Spleen (tissue), 11 donors: Measurements from ENCODE around the gene ITPR1. TPM values are rescaled to one million over a fixed set of nuclear protein-coding genes. Genes with fewer than 3 reads are reported as not detected.

ENCODE experiments used
- DNase-seq: peaks from one replicate; pipeline ENCODE4 v3.0.0-alpha.2; 2020
- H3K27ac ChIP-seq, 8 donors: fragments of 200-600 bp; sonication (generic) in 7 of 8; 1 replicate in 4 of 8; 2 replicates in 4 of 8; pipeline versions ENCODE4 v1.5.0 to v1.8.0; 2016 to 2021; ENCODE audit warnings: inconsistent platforms in 4 of 8, mild to moderate bottlenecking in 4 of 8, moderate library complexity in 1 of 8
- H3K27me3 ChIP-seq, 7 donors: fragments of 200-600 bp; sonication (generic) in 6 of 7; replicated peaks in 1 of 7; 1 replicate in 4 of 7; 2 replicates in 3 of 7; pipeline versions ENCODE4 v1.5.0 to v1.8.0; 2016 to 2021; ENCODE audit warnings: inconsistent platforms in 3 of 7, mild to moderate bottlenecking in 1 of 7
- H3K36me3 ChIP-seq, 6 donors: fragments of 200-600 bp; sonication (generic) in 5 of 6; 1 replicate in 4 of 6; 2 replicates in 2 of 6; pipeline versions ENCODE4 v1.5.0 to v1.8.0; 2016 to 2021; ENCODE audit warnings: inconsistent platforms in 2 of 6
- H3K4me1 ChIP-seq, 6 donors: fragments of 200-600 bp; sonication (generic) in 5 of 6; 1 replicate in 3 of 6; 2 replicates in 3 of 6; pipeline versions ENCODE4 v1.5.0 to v1.8.0; 2016 to 2021; ENCODE audit warnings: inconsistent platforms in 3 of 6
- H3K4me3 ChIP-seq, 8 donors: fragments of 200-600 bp; sonication (generic) in 7 of 8; 1 replicate in 4 of 8; 2 replicates in 4 of 8; pipeline versions ENCODE4 v1.5.0 to v1.8.0; 2016 to 2021; ENCODE audit warnings: inconsistent platforms in 4 of 8, mild to moderate bottlenecking in 4 of 8, moderate library complexity in 2 of 8
- H3K9me3 ChIP-seq, 8 donors: fragments of 200-600 bp; sonication (generic) in 7 of 8; 1 replicate in 4 of 8; 2 replicates in 4 of 8; pipeline versions ENCODE4 v1.5.0 to v1.8.0; 2016 to 2021; ENCODE audit warnings: inconsistent platforms in 4 of 8
- CTCF ChIP-seq, 11 experiments: fragments of 200-600 bp in 7 of 11; fragments of 450-650 bp in 4 of 11; sonication (generic) in 4 of 11; IDR thresholded peaks in 8 of 11; conservative IDR thresholded peaks in 3 of 11; 1 replicate in 7 of 11; 2 replicates in 4 of 11; pipeline versions ENCODE4 v1.4.0 to v1.8.0; 2016 to 2021; ENCODE audit warnings: antibody characterized with exemption in 11 of 11, inconsistent platforms in 4 of 11, mild to moderate bottlenecking in 1 of 11
- POLR2A ChIP-seq, 3 donors: fragments of 450-650 bp; IDR thresholded peaks; one replicate each; pipeline ENCODE4 v1.5.1; 2017; ENCODE audit warnings: antibody characterized with exemption in 3 of 3, mild to moderate bottlenecking in 1 of 3
- POLR2AphosphoS5 ChIP-seq, 3 donors: sonication (generic); formaldehyde crosslinking; IDR thresholded peaks; one replicate each; pipeline ENCODE4 v1.5.1; 2017; ENCODE audit warnings: antibody characterized with exemption in 3 of 3
- WGBS, 5 donors: extraction: QIAGEN DNeasy Blood & Tissue Kit in 3 of 5; methylation state at CpG; one replicate each; pipeline versions ENCODE4 v1.1.5 to v1.1.7; 2013 to 2018; 5-methylcytosine and 5-hydroxymethylcytosine counted together
- intact Hi-C: fragments of 100-400 bp; cut with DNase I; formaldehyde crosslinking; loops from one replicate; pipeline ENCODE4 v1.15.0; 2023; ENCODE audit warnings: low total_unique reads
- polyA plus RNA-seq, 3 donors: library from polyadenylated mRNA; stranded (reverse); fragments of 200-250 nt; gene quantifications; one replicate each; pipeline ENCODE4 v1.2.1, GENCODE V29; 2013
- total RNA-seq, 7 donors: library from RNA; depleted of rRNA in 3 of 7; stranded (reverse); fragments of >200 nt in 3 of 7; fragmentation: NEBNext Ultra II Directional in 4 of 7; extraction: Animal tissue kit (Norgen Biotek cat#: 25700) in 4 of 7; gene quantifications; one replicate each; pipeline versions ENCODE4 v1.1.0 to v1.2.1, GENCODE V29; 2016 to 2021
- donor health status: healthy with polysubstance abuse.
- donor health status: DM: no; HTN: no; CAD: no; lungs with moderate emphysema.
- donor health status: DM: no; HTN: no; CAD: no.
- donor health status: Bipolar disorder and iron deficiency.
- donor health status: healthy.
- donor health status: DM: no; HTN: no; CAD: no.
- donor health status: DM: yes; HTN: yes; CAD: no.

Gene ITPR1
- total and polyA plus RNA-seq, 10 donors = 17.5 to 194 (median 129) TPM

- Histone ChIP-seq H3K4me1 (no peaks in the 10 kb centered on the region), H3K36me3 (peaks cover 3 to 100% (median 71%) of the 10 kb centered on the region in 6 donors), H3K4me3 (no peak overlapping the region), H3K27me3 (no peaks in the 10 kb centered on the region), H3K9me3 (peaks cover 0 to 20% (median 13%) of the 10 kb centered on the region in 8 donors), H3K27ac (no peak overlapping the region)
- WGBS, 5 donors = 84 to 96% (median 94%) methylated on average over 10 of the region's 10 CpGs
- no peak for TF ChIP-seq POLR2AphosphoS5 (IDR thresholded peaks at IDR 0.05)
- TF ChIP-seq POLR2A (IDR thresholded peaks at IDR 0.05) = no peak
- no peak for TF ChIP-seq CTCF (IDR thresholded peaks at IDR 0.05 in 8 of 11, conservative IDR thresholded peaks at IDR 0.05 in 3 of 11)
- DNase-seq = no peak
- intact Hi-C loops = no loop called here
Measured at GRCh38 chr3:4685673-4686345, 192.7 kb downstream of the ITPR1 start.

- H3K9me3 ChIP-seq = peaks cover 0 to 20% (median 13%) of the 10 kb centered on the region in 8 donors
- no peak for DNase-seq
- intact Hi-C loops = no loop called here
- peaks cover 3 to 100% (median 77%) of the 10 kb centered on the region in 6 donors for H3K36me3 ChIP-seq
- H3K4me1 ChIP-seq = no peaks in the 10 kb centered on the region
- H3K27me3 ChIP-seq = no peaks in the 10 kb centered on the region
- 91 to 96% (median 93%) methylated on average over 4 of the region's 4 CpGs for WGBS, 5 donors
- no peak overlapping the region for H3K27ac ChIP-seq
- TF ChIP-seq POLR2A (IDR thresholded peaks at IDR 0.05) (no peak), POLR2AphosphoS5 (IDR thresholded peaks at IDR 0.05) (no peak), CTCF (IDR thresholded peaks at IDR 0.05 in 8 of 11, conservative IDR thresholded peaks at IDR 0.05 in 3 of 11) (no peak)
- no peak overlapping the region for H3K4me3 ChIP-seq
Measured at GRCh38 chr3:4686619-4687018, 193.5 kb downstream of the ITPR1 start.

GRCh38 chr3:4687167-4687566 is 194.0 kb downstream of the ITPR1 start:
- no peak for TF ChIP-seq POLR2A (IDR thresholded peaks at IDR 0.05)
- no peak for TF ChIP-seq CTCF (IDR thresholded peaks at IDR 0.05 in 8 of 11, conservative IDR thresholded peaks at IDR 0.05 in 3 of 11)
- TF ChIP-seq POLR2AphosphoS5 (IDR thresholded peaks at IDR 0.05) = no peak
- intact Hi-C loops = no loop called here
- Histone ChIP-seq H3K36me3 (peaks cover 3 to 100% (median 80%) of the 10 kb centered on the region in 6 donors), H3K4me3 (no peak overlapping the region), H3K27ac (peak overlapping the region in 1 of 8 donors; percentile 4), H3K27me3 (no peaks in the 10 kb centered on the region), H3K4me1 (no peaks in the 10 kb centered on the region), H3K9me3 (peaks cover 0 to 20% (median 13%) of the 10 kb centered on the region in 8 donors)
- 70 to 84% (median 74%) methylated on average over 4 of the region's 4 CpGs for WGBS, 5 donors
- no peak for DNase-seq

GRCh38 chr3:4687596-4687995 is 194.4 kb downstream of the ITPR1 start:
- Histone ChIP-seq H3K4me3 (no peak overlapping the region), H3K9me3 (peaks cover 0 to 20% (median 13%) of the 10 kb centered on the region in 8 donors), H3K27me3 (no peaks in the 10 kb centered on the region), H3K4me1 (no peaks in the 10 kb centered on the region), H3K36me3 (peaks cover 3 to 100% (median 79%) of the 10 kb centered on the region in 6 donors), H3K27ac (peak overlapping the region in 1 of 8 donors; percentile 4)
- no peak for TF ChIP-seq POLR2AphosphoS5 (IDR thresholded peaks at IDR 0.05)
- no peak for TF ChIP-seq CTCF (IDR thresholded peaks at IDR 0.05 in 8 of 11, conservative IDR thresholded peaks at IDR 0.05 in 3 of 11)
- TF ChIP-seq POLR2A (IDR thresholded peaks at IDR 0.05) = no peak
- WGBS, 5 donors = 77 to 95% (median 87%) methylated on average over 5 of the region's 5 CpGs
- intact Hi-C loops = no loop called here
- no peak for DNase-seq
